Type B pancreatic cell (in vitro differentiated cells): ENCODE data around the gene SAMHD1. TPM values are rescaled to one million over a fixed set of nuclear protein-coding genes. Genes with fewer than 3 reads are reported as not detected.
"Not testable (repeated sequence)": the region's sequence is repeated elsewhere in the genome, so short reads cannot be mapped to it uniquely, and the experiment has no call there.

Experiments used
- DNase-seq: peaks from one replicate; pipeline ENCODE4 v3.0.0; 2021; ENCODE audit warnings: mixed read lengths; ENCODE audit not compliant: unreplicated experiment; ENCODE audit errors: extremely low spot score
- H3K27ac Mint-ChIP-seq: 2 replicates; pipeline ENCODE4 v1.8.0; 2021; ENCODE audit warnings: mild to moderate bottlenecking, mixed read lengths
- H3K27me3 Mint-ChIP-seq: 2 replicates; pipeline ENCODE4 v1.8.0; 2021; ENCODE audit warnings: mixed read lengths
- H3K36me3 Mint-ChIP-seq: 2 replicates; pipeline ENCODE4 v1.8.0; 2021; ENCODE audit warnings: mixed read lengths
- H3K4me1 Mint-ChIP-seq: one replicate; pipeline ENCODE4 v1.8.0; 2021; ENCODE audit warnings: mixed read lengths; ENCODE audit not compliant: unreplicated experiment
- H3K4me3 Mint-ChIP-seq: 2 replicates; pipeline ENCODE4 v1.8.0; 2021; ENCODE audit warnings: mild to moderate bottlenecking, mixed read lengths
- H3K9me3 Mint-ChIP-seq: 2 replicates; pipeline ENCODE4 v1.8.0; 2021; ENCODE audit warnings: mixed read lengths
- CTCF ChIP-seq: fragments of 200-600 bp; sonication (generic); conservative IDR thresholded peaks from 2 replicates; pipeline ENCODE4 v1.5.0; 2021; ENCODE audit warnings: antibody characterized with exemption, mild to moderate bottlenecking
- total RNA-seq: library from RNA; stranded (reverse); gene quantifications from 2 replicates; pipeline ENCODE4 v1.2.1, GENCODE V29; 2021; ENCODE audit warnings: low replicate concordance

SAMHD1 gene
- total RNA-seq, 1 donor from 2014 or later: 33.4 TPM

DNA sequence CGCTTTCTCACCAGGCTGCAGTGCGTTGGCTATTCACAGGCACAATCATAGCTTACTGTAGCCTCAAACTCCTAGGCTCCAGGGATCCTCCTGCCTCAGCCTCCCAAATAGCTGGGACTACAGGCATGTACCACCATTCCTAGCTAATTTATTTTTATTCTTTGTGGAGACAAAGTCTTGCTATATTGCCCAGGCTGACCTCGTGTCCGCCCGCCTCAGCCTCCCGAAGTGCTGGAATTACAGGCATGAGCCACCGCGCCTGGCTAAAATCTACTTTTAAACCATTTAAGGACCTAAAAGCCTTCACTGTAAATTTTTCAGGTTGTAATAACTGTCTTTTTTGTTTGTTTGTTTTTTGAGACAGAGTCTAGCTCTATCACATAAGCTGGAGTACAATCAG is 15.2 kb downstream of the SAMHD1 start:
- Mint-ChIP-seq H3K36me3 (no peaks in the 10 kb centered on the region), H3K27me3 (no peaks in the 10 kb centered on the region), H3K9me3 (no peaks in the 10 kb centered on the region), H3K27ac (no peak overlapping the region), H3K4me3 (no peak overlapping the region), H3K4me1 (no peaks in the 10 kb centered on the region)
- DNase-seq: no peak
- no peak for TF ChIP-seq CTCF

- not testable (repeated sequence) for H3K4me3 Mint-ChIP-seq, H3K9me3 Mint-ChIP-seq, H3K27ac Mint-ChIP-seq, H3K27me3 Mint-ChIP-seq, H3K4me1 Mint-ChIP-seq, DNase-seq, H3K36me3 Mint-ChIP-seq
Observed at GRCh38 chr20:36933571-36933970, 17.9 kb downstream of the SAMHD1 start.

- no peaks in the 10 kb centered on the region for H3K4me1 Mint-ChIP-seq
- H3K27ac Mint-ChIP-seq: no peak overlapping the region
- no peaks in the 10 kb centered on the region for H3K27me3 Mint-ChIP-seq
- no peak overlapping the region for H3K4me3 Mint-ChIP-seq
- peaks cover 6% of the 10 kb centered on the region for H3K36me3 Mint-ChIP-seq
- no peak for DNase-seq
- no peak for TF ChIP-seq CTCF
- no peaks in the 10 kb centered on the region for H3K9me3 Mint-ChIP-seq
Observed at GRCh38 chr20:36932476-36933426, 18.8 kb downstream of the SAMHD1 start.

DNA sequence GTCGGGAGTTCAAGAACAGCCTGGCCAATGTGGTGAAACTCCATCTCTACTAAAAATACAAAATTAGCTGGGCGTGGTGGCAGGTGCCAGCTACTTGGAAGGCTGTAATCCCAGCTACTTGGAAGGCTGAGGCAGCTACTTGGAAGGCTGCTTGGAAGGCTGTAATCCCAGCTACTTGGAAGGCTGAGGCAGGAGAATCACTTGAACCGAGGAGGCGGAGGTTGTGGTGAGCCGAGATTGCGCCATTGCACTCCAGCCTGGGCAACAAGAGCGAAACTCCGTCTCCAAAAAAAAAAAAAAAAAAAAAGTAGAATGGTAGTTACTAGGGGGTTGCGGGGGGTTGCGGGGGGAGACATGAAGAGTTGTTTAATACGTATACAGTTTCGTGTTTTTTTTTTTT is 19.4 kb downstream of the SAMHD1 start:
- not testable (repeated sequence) for H3K4me1 Mint-ChIP-seq, H3K27me3 Mint-ChIP-seq, H3K27ac Mint-ChIP-seq, H3K36me3 Mint-ChIP-seq, DNase-seq, H3K9me3 Mint-ChIP-seq, H3K4me3 Mint-ChIP-seq

DNA sequence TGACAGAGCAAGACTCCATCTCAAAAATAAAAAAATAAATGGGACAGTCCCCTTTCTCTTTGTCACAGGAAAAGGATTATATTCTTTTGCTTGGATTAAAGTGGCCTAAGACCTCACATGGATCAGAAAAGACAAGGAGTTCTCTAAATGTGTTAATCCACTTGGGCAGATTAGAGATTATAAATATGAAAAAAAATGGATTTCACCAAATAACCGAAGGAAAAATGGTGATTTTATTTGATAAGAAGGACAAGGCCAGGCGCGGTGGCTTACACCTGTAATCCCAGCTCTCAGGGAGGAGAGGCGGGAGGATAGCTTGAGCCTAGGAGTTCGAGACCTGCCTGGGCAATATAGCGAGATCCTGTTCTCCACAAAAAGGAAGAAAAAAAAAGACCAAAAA is 21.8 kb downstream of the SAMHD1 start:
- no peaks in the 10 kb centered on the region for H3K27me3 Mint-ChIP-seq
- peaks cover 6% of the 10 kb centered on the region for H3K36me3 Mint-ChIP-seq
- H3K9me3 Mint-ChIP-seq: no peaks in the 10 kb centered on the region
- no peak overlapping the region for H3K4me3 Mint-ChIP-seq
- DNase-seq: no peak
- no peak overlapping the region for H3K27ac Mint-ChIP-seq
- no peaks in the 10 kb centered on the region for H3K4me1 Mint-ChIP-seq
- TF ChIP-seq CTCF: no peak

DNA sequence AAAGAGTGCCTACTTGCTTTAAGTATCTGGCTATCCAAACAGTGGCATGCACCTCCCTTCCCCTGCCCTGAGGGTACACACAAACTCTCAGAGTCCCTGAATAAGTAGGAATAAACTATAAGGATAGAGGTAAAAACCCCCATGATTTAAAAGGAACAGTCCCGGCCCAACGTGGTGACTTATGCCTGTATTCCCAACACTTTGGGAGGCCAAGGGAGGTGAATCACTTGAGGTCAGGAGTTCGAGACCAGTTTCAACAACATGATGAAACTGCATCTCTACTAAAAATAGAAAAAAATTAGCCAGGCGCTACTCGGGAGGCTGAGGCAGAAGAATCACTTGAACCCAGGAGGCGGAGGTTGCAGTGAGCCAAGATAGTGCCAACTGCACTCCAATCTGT is 22.2 kb downstream of the SAMHD1 start:
- Mint-ChIP-seq H3K4me3 (no peak overlapping the region), H3K9me3 (no peaks in the 10 kb centered on the region), H3K27ac (no peak overlapping the region), H3K4me1 (no peaks in the 10 kb centered on the region), H3K27me3 (no peaks in the 10 kb centered on the region), H3K36me3 (peaks cover 6% of the 10 kb centered on the region)
- TF ChIP-seq CTCF: no peak
- no peak for DNase-seq
